HepG2 (cell line): ENCODE data around the gene IL31. TPM values are rescaled to one million over a fixed set of nuclear protein-coding genes. Genes with fewer than 3 reads are reported as not detected.

ENCODE experiments used
- LRRFIP1 ChIP-seq: sonication (generic); formaldehyde crosslinking; conservative IDR thresholded peaks from 2 replicates; pipeline ENCODE4 v1.4.0; 2020; ENCODE audit warnings: missing genetic modification reagents
- PAF1 ChIP-seq: IDR thresholded peaks from 2 replicates; pipeline ENCODE4 v1.6.1; 2016; ENCODE audit warnings: missing genetic modification reagents, missing compliant biosample characterization
- PAX8 ChIP-seq: sonication (generic); formaldehyde crosslinking; IDR thresholded peaks from 2 replicates; pipeline ENCODE4 v1.8.0; 2022; ENCODE audit warnings: mild to moderate bottlenecking, missing genetic modification reagents, borderline replicate concordance
- SKIL ChIP-seq: sonication (generic); formaldehyde crosslinking; IDR thresholded peaks from 2 replicates; pipeline ENCODE4 v1.8.0; 2022; ENCODE audit warnings: missing genetic modification reagents, mild to moderate bottlenecking, moderate library complexity, borderline replicate concordance
- ZNF644 ChIP-seq: IDR thresholded peaks from 2 replicates; pipeline ENCODE4 v1.6.1; 2016; ENCODE audit warnings: low read depth
- polyA plus RNA-seq, 8 experiments: library from polyadenylated mRNA; depleted of rRNA in 3 of 8; stranded (reverse) in 7 of 8; unstranded in 1 of 8; fragments of >200 nt; fragmentation: Illumina TruSeq in 4 of 8; extraction: Trizol in 4 of 8; gene quantifications; 2 replicates each; pipeline versions ENCODE4 v1.2.1 to v1.2.3, GENCODE V29; 2011 to 2016; ENCODE audit warnings: low read depth in 4 of 8, missing spikeins in 1 of 8, mixed read lengths in 1 of 8; ENCODE audit not compliant: insufficient read depth in 1 of 8
- total RNA-seq, 5 experiments: library from RNA; depleted of rRNA; stranded (reverse); fragments of >200 nt; fragmentation: Illumina TruSeq; extraction: Trizol; gene quantifications; 2 replicates each; pipeline ENCODE4 v1.2.3, GENCODE V29; 2016; ENCODE audit warnings: low read depth in 1 of 5
- TF ChIP-seq, protein P1 (sequence below): sonication (generic); formaldehyde crosslinking; IDR thresholded peaks from 2 replicates; pipeline ENCODE4 v1.5.0; 2020; ENCODE audit warnings: missing genetic modification reagents

Gene IL31
- total and polyA plus RNA-seq, 2 of the 13 experiments (the other 11 are each of a cell fraction or from before 2014, with no cell fraction given) = not detected

DNA sequence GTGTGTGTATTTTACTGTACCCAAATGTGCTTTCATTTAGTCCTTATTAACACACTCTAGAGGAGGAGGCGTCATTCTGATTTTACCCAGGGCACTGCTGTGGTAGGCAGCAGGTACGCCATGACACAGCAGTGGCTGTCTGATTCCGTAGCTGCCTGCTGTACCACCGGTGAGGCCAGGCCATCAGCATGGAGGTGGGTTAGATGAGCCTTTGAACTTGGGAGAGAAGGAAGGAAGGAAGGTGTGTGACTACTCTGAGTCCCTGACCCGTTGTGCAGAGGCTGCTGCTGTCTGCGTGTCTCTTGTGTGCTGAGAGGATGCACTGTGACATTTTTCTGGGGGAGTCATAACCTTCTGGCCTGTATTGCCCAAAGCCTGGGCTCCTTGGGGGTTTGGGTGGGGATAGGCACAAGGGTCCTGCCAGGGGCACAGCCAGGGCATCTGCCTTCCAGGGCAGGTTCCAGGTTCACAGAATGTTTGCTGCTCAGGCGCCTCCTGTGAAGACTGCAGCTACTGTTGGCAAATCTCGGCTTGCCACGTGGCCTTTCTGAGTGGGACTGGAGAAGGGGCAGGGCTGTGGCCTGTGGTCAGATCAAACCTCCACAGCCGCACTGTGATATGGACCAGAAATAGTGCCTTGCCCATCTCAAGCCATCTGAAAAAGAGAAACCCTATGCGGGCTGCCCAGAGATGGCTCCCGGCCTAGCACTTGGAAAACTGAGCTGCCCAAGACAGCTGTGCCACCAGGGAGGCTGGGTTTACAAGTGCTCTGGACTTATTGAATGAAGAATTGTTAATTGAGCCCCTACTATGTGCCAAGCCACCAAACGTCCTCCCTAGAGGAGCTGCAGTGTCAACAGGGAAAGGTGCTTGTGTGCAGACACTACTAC is 48.3 kb downstream of the IL31 start (continued):
- TF ChIP-seq SKIL (CRISPR knock-in tag) (no peak), PAX8 (CRISPR knock-in tag) (no peak), ZNF644 (no peak), LRRFIP1 (no peak), PAF1 (CRISPR knock-in tag) (no peak)
- TF ChIP-seq, protein P1, sequence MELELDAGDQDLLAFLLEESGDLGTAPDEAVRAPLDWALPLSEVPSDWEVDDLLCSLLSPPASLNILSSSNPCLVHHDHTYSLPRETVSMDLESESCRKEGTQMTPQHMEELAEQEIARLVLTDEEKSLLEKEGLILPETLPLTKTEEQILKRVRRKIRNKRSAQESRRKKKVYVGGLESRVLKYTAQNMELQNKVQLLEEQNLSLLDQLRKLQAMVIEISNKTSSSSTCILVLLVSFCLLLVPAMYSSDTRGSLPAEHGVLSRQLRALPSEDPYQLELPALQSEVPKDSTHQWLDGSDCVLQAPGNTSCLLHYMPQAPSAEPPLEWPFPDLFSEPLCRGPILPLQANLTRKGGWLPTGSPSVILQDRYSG = no peak
